NT2/D1 (cell line): Measurements from ENCODE around the gene TMPRSS4.

ENCODE experiments used
- DNase-seq: peaks from one replicate; pipeline ENCODE4 v3.0.0-alpha.2; 2011; ENCODE audit warnings: low read depth, low spot score
- H3K27me3 ChIP-seq: 2 replicates; pipeline ENCODE4 v1.6.0; 2011; ENCODE audit warnings: mild to moderate bottlenecking; ENCODE audit not compliant: insufficient read length, insufficient read depth
- H3K36me3 ChIP-seq: 2 replicates; pipeline ENCODE4 v1.6.1; 2011; ENCODE audit warnings: mild to moderate bottlenecking, low read length, mixed read lengths; ENCODE audit not compliant: insufficient read depth, insufficient read length
- H3K4me1 ChIP-seq: 2 replicates; pipeline ENCODE4 v1.5.1; 2011; ENCODE audit not compliant: insufficient read depth, insufficient read length
- H3K4me3 ChIP-seq: 2 replicates; pipeline ENCODE4 v1.5.1; 2011; ENCODE audit warnings: low read depth; ENCODE audit not compliant: insufficient read length
- H3K9ac ChIP-seq: 2 replicates; pipeline ENCODE4 v1.6.0; 2011; ENCODE audit warnings: low read depth; ENCODE audit not compliant: insufficient read length
- H3K9me3 ChIP-seq: 2 replicates; pipeline ENCODE4 v1.5.1; 2011; ENCODE audit warnings: mild to moderate bottlenecking, low read length; ENCODE audit not compliant: insufficient read depth
- SUZ12 ChIP-seq: IDR thresholded peaks from 2 replicates; pipeline ENCODE4 v1.6.1; 2011; ENCODE audit not compliant: insufficient read length, insufficient read depth; ENCODE audit errors: extremely low read depth
- YY1 ChIP-seq: IDR thresholded peaks from 2 replicates; pipeline ENCODE4 v1.6.1; 2011; ENCODE audit not compliant: insufficient read length, insufficient read depth
- ZNF274 ChIP-seq: IDR thresholded peaks from 2 replicates; pipeline ENCODE4 v1.6.1; 2011; ENCODE audit warnings: mild to moderate bottlenecking, low read depth, low read length

The TMPRSS4 gene

DNA sequence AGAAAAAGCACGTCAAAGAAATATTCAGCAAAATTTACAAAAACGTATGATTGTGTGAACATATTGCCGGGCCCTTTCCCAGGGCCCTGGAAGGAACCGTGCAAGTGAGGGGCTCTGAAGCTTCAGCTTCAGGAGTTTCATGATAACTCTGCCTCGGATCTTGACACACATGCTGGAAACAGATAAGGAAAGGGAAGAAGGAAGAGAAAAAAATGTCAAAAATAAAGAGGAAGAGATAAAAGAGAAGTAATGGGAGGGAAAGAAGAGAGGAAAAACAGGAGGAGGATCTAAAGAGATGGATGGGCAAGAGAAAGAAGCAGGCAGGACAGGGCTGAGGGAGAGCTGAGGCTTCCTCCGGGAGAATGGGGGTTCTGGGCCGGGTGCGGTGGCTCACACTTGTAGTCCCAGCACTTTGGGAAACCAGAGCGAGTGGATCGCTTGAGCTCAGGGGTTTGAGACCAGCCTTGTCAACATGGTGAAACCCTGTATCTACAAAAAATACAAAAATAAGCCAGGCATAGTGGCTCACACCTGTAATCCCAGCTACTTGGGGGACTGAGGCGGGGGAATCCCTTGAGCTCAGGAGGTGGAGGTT is 2.7 kb upstream of the TMPRSS4 start:
- H3K36me3 ChIP-seq, result no peaks in the 10 kb centered on the region
- H3K27me3 ChIP-seq, result no peaks in the 10 kb centered on the region
- no peaks in the 10 kb centered on the region for H3K9me3 ChIP-seq
- H3K9ac ChIP-seq, result no peak overlapping the region
- DNase-seq, result no peak
- H3K4me3 ChIP-seq, result no peak overlapping the region
- TF ChIP-seq YY1, result no peak
- no peak for TF ChIP-seq ZNF274
- no peak for TF ChIP-seq SUZ12
- peaks cover 6% of the 10 kb centered on the region for H3K4me1 ChIP-seq

GRCh38 chr11:118074785-118075184 is 2.1 kb upstream of the TMPRSS4 start:
- H3K4me1 ChIP-seq, result peaks cover 11% of the 10 kb centered on the region
- TF ChIP-seq SUZ12 (no peak), YY1 (no peak), ZNF274 (no peak)
- H3K36me3 ChIP-seq, result no peaks in the 10 kb centered on the region
- no peaks in the 10 kb centered on the region for H3K27me3 ChIP-seq
- DNase-seq, result no peak
- no peak overlapping the region for H3K9ac ChIP-seq
- no peak overlapping the region for H3K4me3 ChIP-seq
- H3K9me3 ChIP-seq, result no peaks in the 10 kb centered on the region

- Histone ChIP-seq H3K9me3 (no peaks in the 10 kb centered on the region), H3K36me3 (no peaks in the 10 kb centered on the region), H3K4me3 (no peak overlapping the region), H3K9ac (no peak overlapping the region), H3K4me1 (peaks cover 14% of the 10 kb centered on the region), H3K27me3 (no peaks in the 10 kb centered on the region)
- no peak for DNase-seq
- TF ChIP-seq SUZ12 (no peak), ZNF274 (no peak), YY1 (no peak)
These were observed 2.1 kb downstream of the TMPRSS4 start for GRCh38 chr11:118078911-118079411.

- Histone ChIP-seq H3K9me3 (no peaks in the 10 kb centered on the region), H3K27me3 (no peaks in the 10 kb centered on the region), H3K9ac (no peak overlapping the region), H3K4me3 (no peak overlapping the region), H3K4me1 (peaks cover 14% of the 10 kb centered on the region), H3K36me3 (no peaks in the 10 kb centered on the region)
- DNase-seq, result no peak
- no peak for TF ChIP-seq SUZ12
- TF ChIP-seq YY1, result no peak
- no peak for TF ChIP-seq ZNF274
These were observed 2.6 kb downstream of the TMPRSS4 start for GRCh38 chr11:118079491-118079890.

- peaks cover 14% of the 10 kb centered on the region for H3K4me1 ChIP-seq
These were observed 3.4 kb downstream of the TMPRSS4 start for GRCh38 chr11:118080296-118080695.

DNA sequence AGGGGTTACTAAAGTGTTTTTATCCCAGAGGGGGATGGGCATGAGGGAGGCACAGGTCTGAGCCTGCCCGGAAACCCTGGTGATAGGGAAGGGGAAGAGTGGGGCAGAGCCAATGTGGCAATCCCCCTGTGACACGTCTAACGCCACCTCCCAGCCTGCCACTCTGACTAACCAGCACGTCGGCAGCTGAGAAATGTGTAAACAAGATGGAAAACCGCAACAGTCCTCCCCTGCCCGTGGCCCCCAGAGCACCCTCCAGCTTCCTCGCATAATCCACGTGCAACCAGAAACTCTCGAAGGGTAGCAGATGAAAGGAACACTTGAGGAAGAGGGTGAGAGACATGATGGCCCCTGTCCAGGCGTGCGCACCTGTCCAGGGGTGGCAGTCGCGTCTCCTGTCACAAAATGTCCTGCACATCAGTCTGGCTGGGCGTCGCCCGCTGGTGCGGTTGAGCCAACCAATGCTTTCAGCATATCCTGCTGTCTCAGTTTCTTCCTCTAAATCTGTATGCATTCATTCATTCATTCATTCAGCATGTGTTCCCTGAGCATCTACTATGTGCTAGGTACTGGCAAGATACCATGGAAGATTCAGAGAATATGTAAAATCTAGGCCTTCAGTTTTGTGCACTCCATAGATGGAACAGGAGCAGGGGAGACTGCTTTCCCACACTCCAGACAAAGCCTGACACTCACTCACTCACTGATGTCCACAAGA is 4.5 kb downstream of the TMPRSS4 start:
- H3K9ac ChIP-seq, result no peak overlapping the region
- TF ChIP-seq SUZ12 (no peak), YY1 (no peak)
- no peaks in the 10 kb centered on the region for H3K36me3 ChIP-seq
- H3K4me1 ChIP-seq, result peaks cover 14% of the 10 kb centered on the region
- H3K9me3 ChIP-seq, result peaks cover 6% of the 10 kb centered on the region; the same call in 1 of the 2 replicates
- no peaks in the 10 kb centered on the region for H3K27me3 ChIP-seq
- H3K4me3 ChIP-seq, result no peak overlapping the region
- DNase-seq, result no peak

More at GRCh38 chr11:118080296-118080695, 3.4 kb downstream of the TMPRSS4 start:
- no peak overlapping the region for H3K4me3 ChIP-seq
- H3K9me3 ChIP-seq, result no peaks in the 10 kb centered on the region
- DNase-seq, result no peak
- H3K36me3 ChIP-seq, result no peaks in the 10 kb centered on the region
- TF ChIP-seq SUZ12 (no peak), YY1 (no peak), ZNF274 (no peak)
- H3K27me3 ChIP-seq, result no peaks in the 10 kb centered on the region
- no peak overlapping the region for H3K9ac ChIP-seq

DNA sequence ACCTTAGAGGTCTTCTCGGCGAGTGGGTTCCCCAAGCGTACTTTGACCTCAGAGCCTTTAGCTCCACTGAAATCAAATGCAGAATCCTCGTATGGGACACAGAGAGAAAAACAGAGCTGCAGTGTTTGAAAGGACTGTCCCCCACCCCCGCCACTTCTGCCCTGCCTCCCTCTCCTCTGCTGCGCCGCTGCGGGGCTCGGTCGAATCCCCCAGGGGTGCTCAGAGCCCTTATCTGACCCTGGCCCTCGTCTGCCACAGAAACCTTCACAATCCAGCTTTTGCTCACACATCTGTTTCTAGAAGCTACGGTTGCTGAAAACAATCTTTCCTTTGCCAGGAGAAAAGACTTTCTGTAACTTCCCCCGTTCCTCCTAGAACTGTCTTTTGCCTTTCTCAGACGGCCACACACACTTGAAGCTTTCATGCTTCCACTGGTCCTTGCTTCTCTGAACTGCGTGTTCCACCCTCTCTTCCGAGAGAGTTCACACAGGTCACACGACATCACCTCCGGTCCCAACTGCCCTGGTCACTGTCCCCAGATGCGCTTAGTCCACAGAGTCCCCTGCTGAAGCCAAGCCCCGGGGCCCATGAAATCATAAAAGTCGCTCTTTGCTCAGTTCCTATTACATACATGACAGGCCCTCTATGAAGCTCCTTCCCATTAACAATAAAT is 6.1 kb downstream of the TMPRSS4 start:
- no peak for TF ChIP-seq YY1
- no peak for TF ChIP-seq SUZ12
- TF ChIP-seq ZNF274, result no peak
- peaks cover 8% of the 10 kb centered on the region for H3K4me1 ChIP-seq
- H3K4me3 ChIP-seq, result no peak overlapping the region
- peaks cover 22% of the 10 kb centered on the region; the same call in 1 of the 2 replicates for H3K9me3 ChIP-seq
- H3K36me3 ChIP-seq, result no peaks in the 10 kb centered on the region
- DNase-seq, result no peak
- H3K9ac ChIP-seq, result no peak overlapping the region
- no peaks in the 10 kb centered on the region for H3K27me3 ChIP-seq
